GM12891 (cell line): Measurements from ENCODE around the gene PGA3.

Experiments
- POLR2AphosphoS5 ChIP-seq: IDR thresholded peaks from 2 replicates; pipeline ENCODE4 v1.6.1; 2011; ENCODE audit warnings: low read depth, low read length, control low read depth
- TAF1 ChIP-seq: IDR thresholded peaks from 2 replicates; pipeline ENCODE4 v1.6.1; 2011; ENCODE audit warnings: low read depth, low read length, control low read depth

GRCh38 chr11:61160487-61161189 lies 42.7 kb upstream of the PGA3 start:
- TF ChIP-seq POLR2AphosphoS5 (no peak; the same call in 1 of the 2 replicates), TAF1 (no peak)
